ENCODE data around the gene HOXB3. TPM values are rescaled to one million over a fixed set of nuclear protein-coding genes. Genes with fewer than 3 reads are reported as not detected.

HOXB3 gene
- polyA plus RNA-seq, 1 donor (not counting 4 experiments of a cell fraction or from before 2014, with no cell fraction given) = 1.1 TPM

- dilution Hi-C loops (cut with MboI; ENCODE audit: extremely low pct_ligation_motif_present, low sequenced_read_pairs) = no loop called here
- no peaks in the 10 kb centered on the region for H3K9me3 ChIP-seq (ENCODE audit: control insufficient read depth, low read depth, low read length)
- H3K9ac ChIP-seq (ENCODE audit: control insufficient read depth, extremely low read depth, insufficient read depth, low read length) = no peak overlapping the region
- no peak overlapping the region for H3K4me2 ChIP-seq (ENCODE audit: control insufficient read depth, extremely low read depth, insufficient read depth, low read depth, low read length)
- TF ChIP-seq CTCF (optimal IDR thresholded peaks at IDR 0.05 in 1 of 3, IDR thresholded peaks at IDR 0.05 in 1 of 3, conservative IDR thresholded peaks at IDR 0.05 in 1 of 3; ENCODE audit: extremely low read depth in 1 of 3, insufficient read depth in 2 of 3, low read length in 3 of 3) (no peak), EZH2 (IDR thresholded peaks at IDR 0.05; ENCODE audit: low read length) (no peak)
- no peaks in the 10 kb centered on the region for H3K36me3 ChIP-seq (ENCODE audit: control insufficient read depth in 2 of 2, extremely low read depth in 1 of 2, insufficient read depth in 2 of 2, low read length in 2 of 2)
- H3K4me1 ChIP-seq (ENCODE audit: control insufficient read depth, extremely low read depth, insufficient read depth, low read length) = peaks cover 14% of the 10 kb centered on the region
- no peak overlapping the region for H3K27ac ChIP-seq (ENCODE audit: control insufficient read depth, insufficient read depth, low read length)
- no peak overlapping the region for H2AFZ ChIP-seq (ENCODE audit: control insufficient read depth, low read length)
- H4K20me1 ChIP-seq (ENCODE audit: control insufficient read depth, extremely low read depth, insufficient read depth, low read length) = no peaks in the 10 kb centered on the region
- peaks cover 68% of the 10 kb centered on the region for H3K27me3 ChIP-seq (ENCODE audit: control insufficient read depth, extremely low read depth, insufficient read depth, low read length)
- DNase-seq (ENCODE audit: low read depth, low spot score) (no peak), FAIRE-seq (no peak)
- no peak overlapping the region for H3K4me3 ChIP-seq (ENCODE audit: control insufficient read depth in 2 of 3, extremely low read depth in 1 of 3, insufficient read depth in 2 of 3, low read depth in 1 of 3, low read length in 3 of 3)
- H3K9me1 ChIP-seq (ENCODE audit: control insufficient read depth, extremely low read depth, insufficient read depth, low read length) = no peaks in the 10 kb centered on the region
- no peaks in the 10 kb centered on the region for H3K79me2 ChIP-seq (ENCODE audit: control insufficient read depth, insufficient read depth, low read length)
These were observed 5.8 kb downstream of the HOXB3 start for GRCh38 chr17:48584223-48584741.

GRCh38 chr17:48583708-48584222 lies 6.3 kb downstream of the HOXB3 start:
- Histone ChIP-seq H3K9ac (ENCODE audit: control insufficient read depth, extremely low read depth, insufficient read depth, low read length) (no peak overlapping the region), H3K4me2 (ENCODE audit: control insufficient read depth, extremely low read depth, insufficient read depth, low read depth, low read length) (no peak overlapping the region), H3K79me2 (ENCODE audit: control insufficient read depth, insufficient read depth, low read length) (no peaks in the 10 kb centered on the region), H3K4me1 (ENCODE audit: control insufficient read depth, extremely low read depth, insufficient read depth, low read length) (peaks cover 17% of the 10 kb centered on the region), H4K20me1 (ENCODE audit: control insufficient read depth, extremely low read depth, insufficient read depth, low read length) (no peaks in the 10 kb centered on the region), H3K9me3 (ENCODE audit: control insufficient read depth, low read depth, low read length) (no peaks in the 10 kb centered on the region), H3K27ac (ENCODE audit: control insufficient read depth, insufficient read depth, low read length) (no peak overlapping the region), H3K9me1 (ENCODE audit: control insufficient read depth, extremely low read depth, insufficient read depth, low read length) (no peaks in the 10 kb centered on the region), H3K4me3 (ENCODE audit: control insufficient read depth in 2 of 3, extremely low read depth in 1 of 3, insufficient read depth in 2 of 3, low read depth in 1 of 3, low read length in 3 of 3) (no peak overlapping the region), H3K36me3 (ENCODE audit: control insufficient read depth in 2 of 2, extremely low read depth in 1 of 2, insufficient read depth in 2 of 2, low read length in 2 of 2) (no peaks in the 10 kb centered on the region), H3K27me3 (ENCODE audit: control insufficient read depth, extremely low read depth, insufficient read depth, low read length) (peaks cover 69% of the 10 kb centered on the region), H2AFZ (ENCODE audit: control insufficient read depth, low read length) (no peak overlapping the region)
- DNase-seq (ENCODE audit: low read depth, low spot score) = no peak
- dilution Hi-C loops (cut with MboI; ENCODE audit: extremely low pct_ligation_motif_present, low sequenced_read_pairs) = no loop called here
- TF ChIP-seq CTCF (optimal IDR thresholded peaks at IDR 0.05 in 1 of 3, IDR thresholded peaks at IDR 0.05 in 1 of 3, conservative IDR thresholded peaks at IDR 0.05 in 1 of 3; ENCODE audit: extremely low read depth in 1 of 3, insufficient read depth in 2 of 3, low read length in 3 of 3) = no peak
- no peak for TF ChIP-seq EZH2 (IDR thresholded peaks at IDR 0.05; ENCODE audit: low read length)
- FAIRE-seq = no peak
